ENCODE measurements around the gene GRID2.
A peak's percentile ranks its signal among the peaks of the same experiment; 100 is the strongest.

The GRID2 gene

GRCh38 chr4:93127489-93127888 lies 823.7 kb downstream of the GRID2 start:
- no peak for DNase-seq

- DNase-seq = no peak
These were observed 828.9 kb downstream of the GRID2 start for GRCh38 chr4:93132631-93133030.

DNA sequence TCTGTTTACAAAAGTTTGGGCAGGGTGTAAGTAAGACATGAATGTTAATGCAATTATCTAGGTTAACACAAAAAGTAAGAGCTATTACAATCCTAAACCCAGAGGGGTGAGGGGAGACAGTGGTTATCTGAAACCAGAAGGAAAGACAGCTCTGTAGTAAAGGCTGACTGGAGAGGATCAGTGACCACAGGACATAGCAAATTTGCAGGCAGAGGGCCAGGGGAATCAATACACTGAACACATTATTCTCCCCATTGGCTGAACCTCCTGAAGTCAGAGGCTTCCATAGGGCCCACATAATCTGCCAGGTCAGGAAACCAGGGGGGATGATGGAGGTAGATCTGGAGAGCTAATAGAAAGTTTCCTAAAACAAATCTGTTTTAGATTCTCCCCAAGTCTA lies 835.4 kb downstream of the GRID2 start:
- DNase-seq = no peak

- DNase-seq = no peak
These were observed 840.1 kb downstream of the GRID2 start for GRCh38 chr4:93143902-93144301.

- no peak for DNase-seq
These were observed 840.9 kb downstream of the GRID2 start for GRCh38 chr4:93144644-93145043.

DNA sequence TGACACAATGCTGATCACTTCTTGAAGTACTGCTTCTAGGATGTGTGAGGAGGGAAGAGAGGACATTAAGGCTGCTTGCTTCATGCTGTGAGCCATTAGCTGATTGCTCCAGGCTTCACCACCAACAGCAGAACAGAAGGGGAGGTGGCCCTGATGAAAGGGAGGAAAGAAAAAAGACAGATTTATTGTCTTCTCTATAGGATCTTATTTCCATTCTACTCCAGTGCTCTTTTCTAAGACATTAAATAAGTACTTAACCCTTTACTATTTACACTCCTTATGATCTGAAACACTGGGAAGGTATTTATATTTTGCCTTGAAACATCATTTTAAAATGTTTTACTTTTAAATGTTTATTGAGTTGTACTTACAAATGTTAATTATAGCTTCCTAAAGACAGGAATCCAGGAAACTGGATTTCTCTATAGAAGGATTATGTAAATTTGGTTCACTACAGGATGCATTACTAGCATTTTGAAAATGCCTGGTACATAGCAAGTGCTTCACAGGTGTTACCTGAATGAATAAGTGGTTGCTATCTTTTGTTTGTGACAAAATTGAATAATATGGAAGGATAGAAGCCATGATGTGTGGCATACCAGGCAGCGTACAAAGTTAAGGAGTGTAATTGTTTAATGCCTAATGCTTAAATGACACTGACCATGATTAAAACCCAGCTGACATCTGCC lies 843.9 kb downstream of the GRID2 start:
- DNase-seq = peak in 1 of 2 experiments; percentile 37

DNA sequence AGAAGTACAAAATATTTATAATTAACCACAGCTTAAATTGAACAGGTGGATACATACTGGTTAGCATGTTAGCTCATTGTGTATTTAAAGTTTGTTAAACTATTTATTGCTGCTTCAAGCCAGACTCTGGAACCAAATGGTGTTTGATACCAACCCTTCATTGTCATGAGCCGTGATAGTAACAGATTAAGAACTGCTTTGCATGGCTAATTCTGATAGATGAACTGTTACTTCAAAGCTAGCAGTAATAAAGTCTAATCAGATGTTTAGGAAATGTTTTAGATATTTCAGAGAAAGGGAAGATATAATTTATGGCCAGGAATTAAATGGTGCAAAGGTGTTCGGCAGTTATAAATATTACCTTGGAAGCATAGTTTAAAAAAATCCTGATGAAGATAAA lies 848.7 kb downstream of the GRID2 start:
- DNase-seq = no peak

- peak in 1 of 2 experiments; percentile 6 for DNase-seq
These were observed 854.2 kb downstream of the GRID2 start for GRCh38 chr4:93157986-93158385.

GRCh38 chr4:93168053-93168452 lies 864.3 kb downstream of the GRID2 start:
- DNase-seq = no peak

DNA sequence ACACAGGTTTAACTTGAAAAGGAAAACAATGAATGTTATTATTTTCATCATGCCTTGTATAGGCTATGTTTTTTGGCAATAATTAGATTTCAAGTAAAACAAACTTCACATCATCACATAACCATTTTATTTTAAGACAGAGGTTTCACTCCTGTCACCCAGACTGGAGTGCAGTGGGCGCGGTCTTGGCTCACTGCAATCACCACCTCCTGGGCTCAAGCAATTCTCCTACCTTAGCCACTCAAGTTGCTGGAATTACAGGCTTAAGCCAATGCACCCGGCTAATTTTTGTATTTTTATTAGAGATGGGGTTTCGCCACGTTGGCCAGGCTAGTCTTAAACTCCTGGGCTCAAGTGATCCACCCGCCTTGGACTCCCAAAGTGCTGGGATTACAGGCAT lies 866.2 kb downstream of the GRID2 start:
- DNase-seq = no peak

GRCh38 chr4:93174598-93174997 lies 870.8 kb downstream of the GRID2 start:
- DNase-seq = no peak

- DNase-seq = no peak
These were observed 874.5 kb downstream of the GRID2 start for GRCh38 chr4:93178279-93178678.

GRCh38 chr4:93179044-93179443 lies 875.3 kb downstream of the GRID2 start:
- DNase-seq = no peak

DNA sequence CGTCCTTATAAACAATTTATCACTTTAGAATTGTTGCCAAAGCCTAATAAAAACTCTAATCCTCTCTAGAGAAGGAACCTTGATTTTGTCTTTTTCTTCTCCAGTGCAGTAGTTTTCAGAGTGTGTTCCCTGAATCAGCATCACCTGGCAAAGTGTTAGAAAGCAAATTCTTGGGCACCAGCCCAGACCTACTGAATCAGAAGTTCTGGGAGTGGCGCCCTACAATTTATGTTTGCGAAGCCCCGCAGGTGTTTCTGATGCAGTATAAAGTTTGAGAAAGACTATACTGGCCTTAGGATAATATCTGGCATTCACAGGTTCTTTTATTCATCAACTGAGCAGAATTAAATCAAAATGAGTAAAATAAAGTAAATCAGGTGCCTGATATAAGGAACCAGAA lies 879.0 kb downstream of the GRID2 start:
- DNase-seq = no peak

- no peak for DNase-seq
These were observed 879.8 kb downstream of the GRID2 start for GRCh38 chr4:93183576-93183975.

- peak in 1 of 2 experiments; percentile 3 for DNase-seq
These were observed 880.3 kb downstream of the GRID2 start for GRCh38 chr4:93184053-93184452.

GRCh38 chr4:93186846-93187245 lies 883.1 kb downstream of the GRID2 start:
- DNase-seq = no peak

DNA sequence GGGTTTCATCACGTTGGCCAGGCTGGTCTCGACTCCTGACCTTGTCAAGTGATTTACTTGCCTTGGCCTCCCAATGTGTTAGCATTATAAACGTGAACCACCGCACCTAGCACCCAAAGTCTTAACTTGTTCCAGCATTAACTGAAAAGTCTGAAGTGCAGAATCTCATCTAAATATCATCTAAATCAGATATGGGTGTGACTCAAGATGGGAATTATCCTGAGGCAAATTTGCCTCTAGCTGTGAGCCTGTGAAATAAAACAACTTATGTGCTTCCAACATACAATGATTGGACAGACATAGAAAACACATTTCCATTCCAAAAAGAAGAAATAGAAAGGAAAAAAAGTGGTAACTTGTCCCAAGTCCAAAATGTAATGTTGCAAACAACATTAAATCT lies 883.7 kb downstream of the GRID2 start:
- no peak for DNase-seq

DNA sequence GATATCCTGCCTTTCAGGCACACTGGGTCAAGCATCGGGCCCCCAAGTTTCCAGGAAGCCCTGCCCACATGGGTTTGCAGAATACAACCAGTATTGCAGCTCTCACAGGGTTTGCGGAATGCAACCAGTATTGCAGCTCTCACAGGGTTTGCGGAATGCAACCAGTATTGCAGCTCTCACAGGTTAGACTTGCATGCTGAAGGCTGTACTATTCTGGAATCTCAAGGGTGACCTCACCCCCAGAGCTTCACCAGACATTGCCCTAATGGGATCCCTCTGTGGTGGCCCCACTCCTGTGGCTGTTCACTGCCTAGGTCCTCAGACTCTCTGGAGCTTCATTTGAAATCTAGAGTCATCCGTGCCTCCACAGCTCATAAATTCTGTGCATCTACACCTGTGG lies 884.1 kb downstream of the GRID2 start:
- DNase-seq = no peak

DNA sequence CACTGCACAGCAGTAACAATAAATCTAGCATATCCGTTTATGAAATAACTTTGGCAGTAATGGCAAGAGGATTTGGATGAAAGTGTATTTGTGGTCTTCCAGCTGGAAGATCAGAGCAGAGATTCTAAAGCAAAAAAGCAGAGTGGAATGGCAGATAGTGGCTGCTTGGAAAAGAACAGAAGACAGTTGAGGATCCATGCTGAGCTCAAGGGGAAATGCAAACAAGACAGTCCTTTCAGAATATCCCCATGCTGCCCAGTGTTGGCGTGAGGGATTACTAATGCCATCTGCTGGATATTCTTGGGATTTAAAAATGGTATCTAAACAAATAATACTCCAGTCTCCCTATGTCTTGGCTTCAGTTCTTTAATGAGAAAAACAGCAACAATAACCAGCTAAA lies 895.7 kb downstream of the GRID2 start:
- DNase-seq = peak; percentile 56 to 61

GRCh38 chr4:93201471-93202096 lies 897.8 kb downstream of the GRID2 start:
- DNase-seq = no peak

- DNase-seq = no peak
These were observed 899.9 kb downstream of the GRID2 start for GRCh38 chr4:93203708-93204107.

DNA sequence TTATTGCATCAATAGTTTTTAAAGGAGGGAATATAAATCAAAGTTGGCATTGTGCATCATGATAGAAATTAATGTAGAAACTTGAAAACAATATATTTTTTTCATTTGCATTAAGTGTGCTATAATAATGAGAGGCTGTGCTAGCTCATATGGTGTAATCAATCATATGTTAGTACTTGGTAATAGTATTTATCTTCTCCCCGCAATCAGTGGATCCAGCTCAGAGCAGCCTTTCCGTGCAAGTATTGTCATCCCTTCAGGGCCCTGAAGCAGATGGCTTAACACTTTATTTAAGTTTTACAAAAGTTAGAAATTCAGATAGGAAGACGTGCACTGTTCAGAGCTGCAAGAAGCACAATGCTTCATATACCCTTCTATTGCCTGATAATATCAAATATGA lies 908.5 kb downstream of the GRID2 start:
- no peak for DNase-seq

GRCh38 chr4:93216646-93217045 lies 912.9 kb downstream of the GRID2 start:
- DNase-seq = no peak

GRCh38 chr4:93217431-93217830 lies 913.7 kb downstream of the GRID2 start:
- DNase-seq = no peak
